GM12891 (cell line): ENCODE measurements around the gene HERPUD2.

Experiments used
- POLR2A ChIP-seq: IDR thresholded peaks from 2 replicates; pipeline ENCODE4 v1.6.1; 2011; ENCODE audit warnings: low read depth, low read length, control low read depth
- POLR2AphosphoS5 ChIP-seq: IDR thresholded peaks from 2 replicates; pipeline ENCODE4 v1.6.1; 2011; ENCODE audit warnings: low read depth, low read length, control low read depth
- TAF1 ChIP-seq: IDR thresholded peaks from 2 replicates; pipeline ENCODE4 v1.6.1; 2011; ENCODE audit warnings: low read depth, low read length, control low read depth

- TF ChIP-seq POLR2A (no peak), POLR2AphosphoS5 (no peak), TAF1 (no peak)
These were observed 109.9 kb downstream of the HERPUD2 start for GRCh38 chr7:35584990-35585389.
